GM12801 (cell line): ENCODE data around the gene MCEMP1.

Source experiments
- CTCF ChIP-seq: IDR thresholded peaks from one replicate; pipeline ENCODE4 v1.5.1; 2011; ENCODE audit warnings: control low read depth; ENCODE audit not compliant: insufficient read length; ENCODE audit errors: extremely low read depth

The MCEMP1 gene

GRCh38 chr19:7647156-7647555 lies 29.7 kb upstream of the MCEMP1 start:
- TF ChIP-seq CTCF: no peak

GRCh38 chr19:7648265-7649014 lies 28.4 kb upstream of the MCEMP1 start:
- no peak for TF ChIP-seq CTCF

GRCh38 chr19:7650148-7650547 lies 26.7 kb upstream of the MCEMP1 start:
- no peak for TF ChIP-seq CTCF

GRCh38 chr19:7652061-7652641 lies 24.7 kb upstream of the MCEMP1 start:
- no peak for TF ChIP-seq CTCF

- no peak for TF ChIP-seq CTCF
Measured at GRCh38 chr19:7654401-7654800, 22.5 kb upstream of the MCEMP1 start.

- no peak for TF ChIP-seq CTCF
Measured at GRCh38 chr19:7655581-7655980, 21.3 kb upstream of the MCEMP1 start.

GRCh38 chr19:7657131-7657751 lies 19.6 kb upstream of the MCEMP1 start:
- TF ChIP-seq CTCF: no peak
